HL-60 (cell line): ENCODE data around the gene IL31.

Experiments
- GABPA ChIP-seq: IDR thresholded peaks from 2 replicates; pipeline ENCODE4 v1.6.1; 2012; ENCODE audit warnings: low read depth
- POLR2AphosphoS5 ChIP-seq: IDR thresholded peaks from 2 replicates; pipeline ENCODE4 v1.6.1; 2012; ENCODE audit warnings: low read depth
- REST ChIP-seq: IDR thresholded peaks from 2 replicates; pipeline ENCODE4 v1.6.1; 2012; ENCODE audit warnings: low read depth; ENCODE audit not compliant: insufficient replicate concordance
- SPI1 ChIP-seq: IDR thresholded peaks from 2 replicates; pipeline ENCODE4 v1.6.1; 2012; ENCODE audit warnings: low read depth, mild to moderate bottlenecking, borderline replicate concordance
- TF ChIP-seq, protein P1 (sequence below): IDR thresholded peaks from one replicate; pipeline ENCODE4 v1.5.1; 2011; ENCODE audit warnings: low read length, control low read depth, inconsistent platforms; ENCODE audit not compliant: insufficient read depth

DNA sequence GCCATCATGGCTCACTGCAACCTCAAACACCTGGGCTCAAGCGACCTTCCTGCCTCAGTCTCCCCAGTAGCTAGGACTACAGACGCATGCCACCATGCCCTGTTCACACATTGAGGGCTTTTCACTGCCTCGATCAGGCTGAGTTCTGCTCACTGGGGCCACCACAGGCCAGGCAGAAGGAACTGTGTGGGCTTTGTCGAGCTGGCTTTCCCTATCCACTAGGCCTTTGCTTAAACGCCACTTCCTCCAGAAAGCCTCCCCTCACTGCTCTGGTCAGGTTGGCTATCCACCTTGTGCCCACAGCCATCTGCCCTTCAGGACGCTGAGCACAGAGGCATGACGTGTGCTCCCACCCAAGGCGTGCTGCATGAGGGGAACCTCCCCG lies 50.3 kb downstream of the IL31 start:
- TF ChIP-seq, protein P1, sequence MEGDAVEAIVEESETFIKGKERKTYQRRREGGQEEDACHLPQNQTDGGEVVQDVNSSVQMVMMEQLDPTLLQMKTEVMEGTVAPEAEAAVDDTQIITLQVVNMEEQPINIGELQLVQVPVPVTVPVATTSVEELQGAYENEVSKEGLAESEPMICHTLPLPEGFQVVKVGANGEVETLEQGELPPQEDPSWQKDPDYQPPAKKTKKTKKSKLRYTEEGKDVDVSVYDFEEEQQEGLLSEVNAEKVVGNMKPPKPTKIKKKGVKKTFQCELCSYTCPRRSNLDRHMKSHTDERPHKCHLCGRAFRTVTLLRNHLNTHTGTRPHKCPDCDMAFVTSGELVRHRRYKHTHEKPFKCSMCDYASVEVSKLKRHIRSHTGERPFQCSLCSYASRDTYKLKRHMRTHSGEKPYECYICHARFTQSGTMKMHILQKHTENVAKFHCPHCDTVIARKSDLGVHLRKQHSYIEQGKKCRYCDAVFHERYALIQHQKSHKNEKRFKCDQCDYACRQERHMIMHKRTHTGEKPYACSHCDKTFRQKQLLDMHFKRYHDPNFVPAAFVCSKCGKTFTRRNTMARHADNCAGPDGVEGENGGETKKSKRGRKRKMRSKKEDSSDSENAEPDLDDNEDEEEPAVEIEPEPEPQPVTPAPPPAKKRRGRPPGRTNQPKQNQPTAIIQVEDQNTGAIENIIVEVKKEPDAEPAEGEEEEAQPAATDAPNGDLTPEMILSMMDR: no peak
- TF ChIP-seq POLR2AphosphoS5 (no peak), REST (no peak), GABPA (no peak), SPI1 (no peak)
